HepG2 (cell line): ENCODE results near the gene ERCC4. TPM values are rescaled to one million over a fixed set of nuclear protein-coding genes. Genes with fewer than 3 reads are reported as not detected.

ENCODE experiments used
- ARID2 ChIP-seq: sonication (generic); formaldehyde crosslinking; IDR thresholded peaks from 2 replicates; pipeline ENCODE4 v1.8.1; 2022; ENCODE audit warnings: mild to moderate bottlenecking, missing genetic modification reagents, borderline replicate concordance
- ARNTL ChIP-seq: sonication (generic); formaldehyde crosslinking; IDR thresholded peaks from 2 replicates; pipeline ENCODE4 v1.4.0; 2020; ENCODE audit warnings: mild to moderate bottlenecking, missing genetic modification reagents
- CCAR2 ChIP-seq: fragments of 200-400 bp; formaldehyde crosslinking; optimal IDR thresholded peaks from 2 replicates; pipeline ENCODE3; 2018; ENCODE audit warnings: low read depth, mild to moderate bottlenecking, low read length, moderate library complexity
- CEBPB ChIP-seq: IDR thresholded peaks from 2 replicates; pipeline ENCODE4 v1.6.1; 2011; ENCODE audit warnings: low read depth, low read length, improper control_type of control experiment, borderline replicate concordance
- FLYWCH1 ChIP-seq: sonication (generic); formaldehyde crosslinking; IDR thresholded peaks from 2 replicates; pipeline ENCODE4 v1.8.1; 2023; ENCODE audit warnings: mild to moderate bottlenecking, missing genetic modification reagents
- GATA4 ChIP-seq: sonication (generic); IDR thresholded peaks from 2 replicates; pipeline ENCODE4 v1.6.1; 2016; ENCODE audit warnings: antibody characterized with exemption, low read depth, borderline replicate concordance
- ZNF260 ChIP-seq: sonication (generic); formaldehyde crosslinking; IDR thresholded peaks from 2 replicates; pipeline ENCODE4 v1.4.0; 2020; ENCODE audit warnings: missing genetic modification reagents, low read depth, mild to moderate bottlenecking, borderline replicate concordance
- ZNF326 ChIP-seq: sonication (generic); formaldehyde crosslinking; IDR thresholded peaks from 2 replicates; pipeline ENCODE4 v1.4.0; 2020; ENCODE audit warnings: missing genetic modification reagents, borderline replicate concordance
- ZNF460 ChIP-seq: sonication (generic); formaldehyde crosslinking; IDR thresholded peaks from 2 replicates; pipeline ENCODE4 v1.5.1; 2020; ENCODE audit warnings: missing genetic modification reagents, mild to moderate bottlenecking, borderline replicate concordance
- ZNF672 ChIP-seq: sonication (generic); formaldehyde crosslinking; IDR thresholded peaks from 2 replicates; pipeline ENCODE4 v1.8.1; 2022; ENCODE audit warnings: missing genetic modification reagents
- ZNF776 ChIP-seq: sonication (generic); formaldehyde crosslinking; IDR thresholded peaks from 2 replicates; pipeline ENCODE4 v1.4.0; 2020; ENCODE audit warnings: mild to moderate bottlenecking, missing genetic modification reagents
- ZNF891 ChIP-seq: sonication (generic); formaldehyde crosslinking; IDR thresholded peaks from 2 replicates; pipeline ENCODE4 v1.5.0; 2020; ENCODE audit warnings: mild to moderate bottlenecking, missing genetic modification reagents
- polyA plus RNA-seq, 8 experiments: library from polyadenylated mRNA; depleted of rRNA in 3 of 8; stranded (reverse) in 7 of 8; unstranded in 1 of 8; fragments of >200 nt; fragmentation: Illumina TruSeq in 4 of 8; extraction: Trizol in 4 of 8; gene quantifications; 2 replicates each; pipeline versions ENCODE4 v1.2.1 to v1.2.3, GENCODE V29; 2011 to 2016; ENCODE audit warnings: low read depth in 4 of 8, missing spikeins in 1 of 8, mixed read lengths in 1 of 8; ENCODE audit not compliant: insufficient read depth in 1 of 8
- total RNA-seq, 5 experiments: library from RNA; depleted of rRNA; stranded (reverse); fragments of >200 nt; fragmentation: Illumina TruSeq; extraction: Trizol; gene quantifications; 2 replicates each; pipeline ENCODE4 v1.2.3, GENCODE V29; 2016; ENCODE audit warnings: low read depth in 1 of 5
- TF ChIP-seq, protein P1 (sequence below): sonication (generic); formaldehyde crosslinking; IDR thresholded peaks from 2 replicates; pipeline ENCODE4 v1.4.0; 2020; ENCODE audit warnings: missing genetic modification reagents
- TF ChIP-seq, protein P2 (sequence below): IDR thresholded peaks from 2 replicates; pipeline ENCODE4 v1.6.1; 2016
- TF ChIP-seq, protein P3 (sequence below): sonication (generic); formaldehyde crosslinking; IDR thresholded peaks from 2 replicates; pipeline ENCODE4 v1.4.0; 2020; ENCODE audit warnings: low read depth, missing genetic modification reagents
- TF ChIP-seq, protein P4 (sequence below): sonication (generic); formaldehyde crosslinking; IDR thresholded peaks from 2 replicates; pipeline ENCODE4 v1.8.1; 2022; ENCODE audit warnings: mild to moderate bottlenecking, missing genetic modification reagents
- TF ChIP-seq, protein P5 (sequence below): sonication (generic); formaldehyde crosslinking; IDR thresholded peaks from 2 replicates; pipeline ENCODE4 v1.4.0; 2020; ENCODE audit warnings: missing genetic modification reagents, borderline replicate concordance

ERCC4 gene
- total and polyA plus RNA-seq, 2 of the 13 experiments (the other 11 are each of a cell fraction or from before 2014, with no cell fraction given), result 5.4 to 15.2 TPM

DNA sequence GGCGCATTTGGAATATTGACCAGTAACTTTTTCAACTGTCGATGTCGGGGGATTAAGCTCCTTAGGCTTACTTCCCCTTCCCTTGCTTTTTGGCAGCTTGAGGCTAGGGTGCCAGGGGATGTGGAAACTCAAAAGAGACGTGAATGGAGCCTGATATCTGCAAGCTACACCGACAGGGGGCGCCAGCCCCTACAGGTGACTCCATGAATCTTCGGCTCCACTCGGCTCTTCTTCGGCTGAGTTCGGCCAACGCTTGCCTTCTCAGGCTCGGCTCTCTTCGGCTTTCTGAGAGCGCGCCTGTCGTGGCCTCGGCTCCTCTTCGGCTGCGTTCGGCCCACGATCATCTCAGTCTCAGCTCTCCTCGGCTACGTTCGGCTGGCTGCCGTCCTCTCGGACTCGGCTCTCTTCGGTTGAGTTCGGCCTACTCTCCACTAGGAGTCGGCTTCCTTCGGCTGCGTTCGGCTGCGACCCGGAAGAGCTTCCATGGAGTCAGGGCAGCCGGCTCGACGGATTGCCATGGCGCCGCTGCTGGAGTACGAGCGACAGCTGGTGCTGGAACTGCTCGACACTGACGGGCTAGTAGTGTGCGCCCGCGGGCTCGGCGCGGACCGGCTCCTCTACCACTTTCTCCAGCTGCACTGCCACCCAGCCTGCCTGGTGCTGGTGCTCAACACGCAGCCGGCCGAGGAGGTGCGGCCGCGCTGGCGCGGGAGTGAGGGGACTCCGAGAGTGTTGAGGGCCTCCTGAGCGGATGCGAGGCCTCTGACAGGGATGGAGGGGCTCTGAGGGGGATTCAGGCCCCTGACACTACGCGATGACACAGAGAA, at the start of gene ERCC4 (continued):
- TF ChIP-seq, protein P1, sequence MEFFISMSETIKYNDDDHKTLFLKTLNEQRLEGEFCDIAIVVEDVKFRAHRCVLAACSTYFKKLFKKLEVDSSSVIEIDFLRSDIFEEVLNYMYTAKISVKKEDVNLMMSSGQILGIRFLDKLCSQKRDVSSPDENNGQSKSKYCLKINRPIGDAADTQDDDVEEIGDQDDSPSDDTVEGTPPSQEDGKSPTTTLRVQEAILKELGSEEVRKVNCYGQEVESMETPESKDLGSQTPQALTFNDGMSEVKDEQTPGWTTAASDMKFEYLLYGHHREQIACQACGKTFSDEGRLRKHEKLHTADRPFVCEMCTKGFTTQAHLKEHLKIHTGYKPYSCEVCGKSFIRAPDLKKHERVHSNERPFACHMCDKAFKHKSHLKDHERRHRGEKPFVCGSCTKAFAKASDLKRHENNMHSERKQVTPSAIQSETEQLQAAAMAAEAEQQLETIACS (CRISPR knock-in tag), result peak; percentile 60; the same call in 1 of the 2 replicates
- TF ChIP-seq, protein P2, sequence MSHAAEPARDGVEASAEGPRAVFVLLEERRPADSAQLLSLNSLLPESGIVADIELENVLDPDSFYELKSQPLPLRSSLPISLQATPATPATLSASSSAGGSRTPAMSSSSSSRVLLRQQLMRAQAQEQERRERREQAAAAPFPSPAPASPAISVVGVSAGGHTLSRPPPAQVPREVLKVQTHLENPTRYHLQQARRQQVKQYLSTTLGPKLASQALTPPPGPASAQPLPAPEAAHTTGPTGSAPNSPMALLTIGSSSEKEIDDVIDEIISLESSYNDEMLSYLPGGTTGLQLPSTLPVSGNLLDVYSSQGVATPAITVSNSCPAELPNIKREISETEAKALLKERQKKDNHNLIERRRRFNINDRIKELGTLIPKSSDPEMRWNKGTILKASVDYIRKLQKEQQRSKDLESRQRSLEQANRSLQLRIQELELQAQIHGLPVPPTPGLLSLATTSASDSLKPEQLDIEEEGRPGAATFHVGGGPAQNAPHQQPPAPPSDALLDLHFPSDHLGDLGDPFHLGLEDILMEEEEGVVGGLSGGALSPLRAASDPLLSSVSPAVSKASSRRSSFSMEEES, result no peak; the same call in 1 of the 2 replicates
- TF ChIP-seq FLYWCH1 (CRISPR knock-in tag) (peak; percentile 99; the same call in 1 of the 2 replicates), ZNF260 (0 out of 2 replicates have a peak, but pooled peaks have one; percentile 62), ARNTL (CRISPR knock-in tag) (no peak; the same call in 1 of the 2 replicates), CEBPB (no peak), ZNF891 (CRISPR knock-in tag) (peak; percentile 99), ZNF776 (no peak; the same call in 1 of the 2 replicates), ZNF460 (CRISPR knock-in tag) (no peak), GATA4 (peak; percentile 32; the same call in 1 of the 2 replicates), CCAR2 (no peak), ZNF326 (CRISPR knock-in tag) (0 out of 2 replicates have a peak, but pooled peaks have one; percentile 73), ARID2 (no peak), ZNF672 (no peak)
- TF ChIP-seq, protein P3, sequence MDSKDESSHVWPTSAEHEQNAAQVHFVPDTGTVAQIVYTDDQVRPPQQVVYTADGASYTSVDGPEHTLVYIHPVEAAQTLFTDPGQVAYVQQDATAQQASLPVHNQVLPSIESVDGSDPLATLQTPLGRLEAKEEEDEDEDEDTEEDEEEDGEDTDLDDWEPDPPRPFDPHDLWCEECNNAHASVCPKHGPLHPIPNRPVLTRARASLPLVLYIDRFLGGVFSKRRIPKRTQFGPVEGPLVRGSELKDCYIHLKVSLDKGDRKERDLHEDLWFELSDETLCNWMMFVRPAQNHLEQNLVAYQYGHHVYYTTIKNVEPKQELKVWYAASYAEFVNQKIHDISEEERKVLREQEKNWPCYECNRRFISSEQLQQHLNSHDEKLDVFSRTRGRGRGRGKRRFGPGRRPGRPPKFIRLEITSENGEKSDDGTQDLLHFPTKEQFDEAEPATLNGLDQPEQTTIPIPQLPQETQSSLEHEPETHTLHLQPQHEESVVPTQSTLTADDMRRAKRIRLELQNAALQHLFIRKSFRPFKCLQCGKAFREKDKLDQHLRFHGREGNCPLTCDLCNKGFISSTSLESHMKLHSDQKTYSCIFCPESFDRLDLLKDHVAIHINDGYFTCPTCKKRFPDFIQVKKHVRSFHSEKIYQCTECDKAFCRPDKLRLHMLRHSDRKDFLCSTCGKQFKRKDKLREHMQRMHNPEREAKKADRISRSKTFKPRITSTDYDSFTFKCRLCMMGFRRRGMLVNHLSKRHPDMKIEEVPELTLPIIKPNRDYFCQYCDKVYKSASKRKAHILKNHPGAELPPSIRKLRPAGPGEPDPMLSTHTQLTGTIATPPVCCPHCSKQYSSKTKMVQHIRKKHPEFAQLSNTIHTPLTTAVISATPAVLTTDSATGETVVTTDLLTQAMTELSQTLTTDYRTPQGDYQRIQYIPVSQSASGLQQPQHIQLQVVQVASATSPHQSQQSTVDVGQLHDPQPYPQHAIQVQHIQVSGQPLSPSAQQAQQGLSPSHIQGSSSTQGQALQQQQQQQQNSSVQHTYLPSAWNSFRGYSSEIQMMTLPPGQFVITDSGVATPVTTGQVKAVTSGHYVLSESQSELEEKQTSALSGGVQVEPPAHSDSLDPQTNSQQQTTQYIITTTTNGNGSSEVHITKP (CRISPR knock-in tag), result peak; percentile 63; the same call in 1 of the 2 replicates
- TF ChIP-seq, protein P4, sequence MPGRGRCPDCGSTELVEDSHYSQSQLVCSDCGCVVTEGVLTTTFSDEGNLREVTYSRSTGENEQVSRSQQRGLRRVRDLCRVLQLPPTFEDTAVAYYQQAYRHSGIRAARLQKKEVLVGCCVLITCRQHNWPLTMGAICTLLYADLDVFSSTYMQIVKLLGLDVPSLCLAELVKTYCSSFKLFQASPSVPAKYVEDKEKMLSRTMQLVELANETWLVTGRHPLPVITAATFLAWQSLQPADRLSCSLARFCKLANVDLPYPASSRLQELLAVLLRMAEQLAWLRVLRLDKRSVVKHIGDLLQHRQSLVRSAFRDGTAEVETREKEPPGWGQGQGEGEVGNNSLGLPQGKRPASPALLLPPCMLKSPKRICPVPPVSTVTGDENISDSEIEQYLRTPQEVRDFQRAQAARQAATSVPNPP (CRISPR knock-in tag), result no peak
- TF ChIP-seq, protein P5, sequence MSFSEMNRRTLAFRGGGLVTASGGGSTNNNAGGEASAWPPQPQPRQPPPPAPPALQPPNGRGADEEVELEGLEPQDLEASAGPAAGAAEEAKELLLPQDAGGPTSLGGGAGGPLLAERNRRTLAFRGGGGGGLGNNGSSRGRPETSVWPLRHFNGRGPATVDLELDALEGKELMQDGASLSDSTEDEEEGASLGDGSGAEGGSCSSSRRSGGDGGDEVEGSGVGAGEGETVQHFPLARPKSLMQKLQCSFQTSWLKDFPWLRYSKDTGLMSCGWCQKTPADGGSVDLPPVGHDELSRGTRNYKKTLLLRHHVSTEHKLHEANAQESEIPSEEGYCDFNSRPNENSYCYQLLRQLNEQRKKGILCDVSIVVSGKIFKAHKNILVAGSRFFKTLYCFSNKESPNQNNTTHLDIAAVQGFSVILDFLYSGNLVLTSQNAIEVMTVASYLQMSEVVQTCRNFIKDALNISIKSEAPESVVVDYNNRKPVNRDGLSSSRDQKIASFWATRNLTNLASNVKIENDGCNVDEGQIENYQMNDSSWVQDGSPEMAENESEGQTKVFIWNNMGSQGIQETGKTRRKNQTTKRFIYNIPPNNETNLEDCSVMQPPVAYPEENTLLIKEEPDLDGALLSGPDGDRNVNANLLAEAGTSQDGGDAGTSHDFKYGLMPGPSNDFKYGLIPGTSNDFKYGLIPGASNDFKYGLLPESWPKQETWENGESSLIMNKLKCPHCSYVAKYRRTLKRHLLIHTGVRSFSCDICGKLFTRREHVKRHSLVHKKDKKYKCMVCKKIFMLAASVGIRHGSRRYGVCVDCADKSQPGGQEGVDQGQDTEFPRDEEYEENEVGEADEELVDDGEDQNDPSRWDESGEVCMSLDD (CRISPR knock-in tag), result peak; percentile 61; the same call in 1 of the 2 replicates
